GM12892 (cell line): ENCODE data around the gene CLTRN.

Source experiments
- DNase-seq: peaks from one replicate; pipeline ENCODE4 v3.0.0; 2011; ENCODE audit not compliant: insufficient read length
- FAIRE-seq: peaks from 2 replicates; lab custom pipeline; 2011; peaks lifted over from hg19 to GRCh38; lab: Jason Lieb, UNC
- POLR2A ChIP-seq: IDR thresholded peaks from 2 replicates; pipeline ENCODE4 v1.6.1; 2011; ENCODE audit warnings: low read depth, low read length, control low read depth
- POLR2AphosphoS5 ChIP-seq: IDR thresholded peaks from 2 replicates; pipeline ENCODE4 v1.6.1; 2011; ENCODE audit warnings: low read depth, low read length, control low read depth
- TAF1 ChIP-seq: IDR thresholded peaks from 2 replicates; pipeline ENCODE4 v1.6.1; 2011; ENCODE audit warnings: low read depth, mild to moderate bottlenecking, control low read depth, low read length, borderline replicate concordance

CLTRN gene

GRCh38 chrX:15600049-15600448 lies 64.6 kb downstream of the CLTRN start:
- TF ChIP-seq POLR2AphosphoS5 (no peak), TAF1 (no peak), POLR2A (no peak)
- no peak for DNase-seq
- FAIRE-seq, result no peak

GRCh38 chrX:15599461-15599860 lies 65.1 kb downstream of the CLTRN start:
- FAIRE-seq (no peak), DNase-seq (no peak)
- no peak for TF ChIP-seq TAF1
- no peak for TF ChIP-seq POLR2A
- no peak for TF ChIP-seq POLR2AphosphoS5

DNA sequence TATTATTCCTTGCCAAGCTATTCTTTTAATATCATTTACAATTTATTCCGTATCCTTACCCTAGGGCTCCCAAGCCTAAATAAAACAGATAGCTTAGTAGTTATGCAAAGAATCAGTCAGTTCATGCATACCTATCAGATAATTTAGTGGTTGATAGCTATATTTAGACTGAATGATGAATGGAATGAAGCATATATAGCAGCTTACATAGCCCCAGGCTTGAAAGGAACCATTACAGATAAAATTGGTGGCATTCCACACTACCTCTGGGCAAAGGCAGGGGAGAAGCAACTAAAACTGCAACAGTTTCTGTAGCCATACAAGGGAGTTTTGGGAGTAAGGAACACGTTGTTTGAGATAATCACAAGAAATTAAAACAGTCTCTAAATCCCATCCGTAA lies 66.6 kb downstream of the CLTRN start:
- DNase-seq, result no peak
- TF ChIP-seq POLR2A, result no peak
- no peak for TF ChIP-seq TAF1
- TF ChIP-seq POLR2AphosphoS5, result no peak
- FAIRE-seq, result no peak

GRCh38 chrX:15594371-15594770 lies 70.2 kb downstream of the CLTRN start:
- FAIRE-seq (no peak), DNase-seq (no peak)
- TF ChIP-seq POLR2A, result no peak
- no peak for TF ChIP-seq TAF1
- TF ChIP-seq POLR2AphosphoS5, result no peak

- TF ChIP-seq POLR2AphosphoS5 (no peak), POLR2A (no peak), TAF1 (no peak)
- no peak for DNase-seq
- FAIRE-seq, result no peak
Measured at GRCh38 chrX:15579778-15580747, 84.5 kb downstream of the CLTRN start.
